ENCODE results near the gene TRIM9. TPM values are rescaled to one million over a fixed set of nuclear protein-coding genes. Genes with fewer than 3 reads are reported as not detected.
"Not testable (repeated sequence)": the region's sequence is repeated elsewhere in the genome, so short reads cannot be mapped to it uniquely, and the experiment has no call there.

The TRIM9 gene
- total RNA-seq, 1 donor from 2014 or later, result 0.92 TPM

DNA sequence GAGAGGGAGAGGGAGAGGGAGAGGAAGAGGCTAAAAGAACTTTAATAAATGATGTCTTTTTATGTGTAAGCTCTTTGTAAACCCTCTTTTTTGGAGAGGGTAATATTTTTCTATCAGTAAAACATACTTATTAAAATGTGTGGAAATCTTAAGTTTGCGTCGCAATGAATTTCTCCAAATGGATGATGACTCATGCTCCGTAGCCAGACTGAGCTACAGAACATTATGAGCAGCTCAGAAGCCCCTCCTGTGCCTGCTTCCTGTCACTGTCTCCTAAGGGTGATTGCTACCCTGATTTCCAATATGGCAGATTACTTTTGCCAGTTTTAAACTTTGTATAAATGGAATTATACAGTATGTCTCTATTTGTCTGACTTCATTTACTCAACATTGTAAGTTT lies 137.6 kb downstream of the TRIM9 start:
- no peak overlapping the region for H3K4me3 ChIP-seq (ENCODE audit: low read depth, low read length)
- DNase-seq (ENCODE audit: low read depth), result no peak
- TF ChIP-seq, protein P1, sequence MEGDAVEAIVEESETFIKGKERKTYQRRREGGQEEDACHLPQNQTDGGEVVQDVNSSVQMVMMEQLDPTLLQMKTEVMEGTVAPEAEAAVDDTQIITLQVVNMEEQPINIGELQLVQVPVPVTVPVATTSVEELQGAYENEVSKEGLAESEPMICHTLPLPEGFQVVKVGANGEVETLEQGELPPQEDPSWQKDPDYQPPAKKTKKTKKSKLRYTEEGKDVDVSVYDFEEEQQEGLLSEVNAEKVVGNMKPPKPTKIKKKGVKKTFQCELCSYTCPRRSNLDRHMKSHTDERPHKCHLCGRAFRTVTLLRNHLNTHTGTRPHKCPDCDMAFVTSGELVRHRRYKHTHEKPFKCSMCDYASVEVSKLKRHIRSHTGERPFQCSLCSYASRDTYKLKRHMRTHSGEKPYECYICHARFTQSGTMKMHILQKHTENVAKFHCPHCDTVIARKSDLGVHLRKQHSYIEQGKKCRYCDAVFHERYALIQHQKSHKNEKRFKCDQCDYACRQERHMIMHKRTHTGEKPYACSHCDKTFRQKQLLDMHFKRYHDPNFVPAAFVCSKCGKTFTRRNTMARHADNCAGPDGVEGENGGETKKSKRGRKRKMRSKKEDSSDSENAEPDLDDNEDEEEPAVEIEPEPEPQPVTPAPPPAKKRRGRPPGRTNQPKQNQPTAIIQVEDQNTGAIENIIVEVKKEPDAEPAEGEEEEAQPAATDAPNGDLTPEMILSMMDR (IDR thresholded peaks at IDR 0.05; ENCODE audit: insufficient read depth, low read length, poor library complexity, severe bottlenecking), result no peak
- H3K36me3 ChIP-seq (ENCODE audit: control insufficient read depth, insufficient read depth, low read length), result no peaks in the 10 kb centered on the region
- no peaks in the 10 kb centered on the region for H3K27me3 ChIP-seq (ENCODE audit: control insufficient read depth, insufficient read depth, low read length)

DNA sequence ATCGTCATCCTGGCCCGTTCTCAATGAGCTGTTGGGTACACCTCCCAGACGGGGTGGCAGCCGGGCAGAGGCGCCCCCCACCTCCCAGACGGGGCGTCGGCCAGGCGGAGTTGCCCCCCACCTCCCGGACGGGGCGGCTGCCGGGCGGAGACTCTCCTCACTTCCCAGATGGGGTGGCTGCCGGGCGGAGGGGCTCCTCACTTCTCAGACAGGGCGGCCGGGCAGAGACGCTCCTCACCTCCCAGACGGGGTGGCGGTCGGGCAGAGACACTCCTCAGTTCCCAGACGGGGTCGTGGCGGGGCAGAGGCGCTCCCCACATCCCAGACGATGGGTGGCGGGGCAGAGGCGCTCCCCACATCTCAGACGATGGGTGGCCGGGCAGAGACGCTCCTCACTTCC lies 138.5 kb downstream of the TRIM9 start:
- DNase-seq (ENCODE audit: low read depth); H3K36me3 ChIP-seq (ENCODE audit: control insufficient read depth, insufficient read depth, low read length); H3K27me3 ChIP-seq (ENCODE audit: control insufficient read depth, insufficient read depth, low read length); H3K4me3 ChIP-seq (ENCODE audit: low read depth, low read length): not testable (repeated sequence)

DNA sequence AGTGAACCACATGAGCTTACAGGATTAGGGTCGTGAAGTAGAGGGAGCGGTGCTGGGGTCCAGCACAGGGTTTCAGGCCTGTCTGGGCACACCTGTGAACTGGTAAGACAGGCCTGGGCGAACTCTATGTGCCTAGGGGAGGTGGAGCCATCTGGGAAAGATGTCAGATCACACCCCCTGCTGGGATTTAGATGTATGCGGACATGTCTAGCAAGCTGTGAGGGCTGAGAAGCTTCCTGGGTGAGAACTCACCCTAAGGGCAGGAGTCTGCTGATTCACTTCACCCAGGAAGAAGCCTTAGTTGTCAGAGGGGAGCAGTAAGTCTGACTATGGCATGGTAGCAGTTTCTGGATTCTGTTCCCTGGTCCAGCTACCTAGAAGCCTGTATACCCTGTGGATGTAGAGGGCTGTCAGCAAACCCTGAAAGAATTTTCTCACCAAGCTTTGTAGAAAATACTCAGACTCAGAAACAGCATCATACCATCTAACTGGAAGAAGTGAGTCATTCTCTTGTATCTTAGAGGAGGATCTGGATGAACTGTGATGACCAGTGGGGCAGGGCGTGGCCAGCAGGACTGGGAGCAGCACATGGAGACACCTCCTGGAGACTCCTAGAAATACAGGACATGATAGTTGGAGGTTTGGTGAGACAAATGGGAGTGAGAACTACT lies 139.4 kb downstream of the TRIM9 start:
- TF ChIP-seq, protein P1 (IDR thresholded peaks at IDR 0.05; ENCODE audit: insufficient read depth, low read length, poor library complexity, severe bottlenecking), result peak; percentile 47
- peak; percentile 91 for DNase-seq (ENCODE audit: low read depth)
- Histone ChIP-seq H3K27me3 (ENCODE audit: control insufficient read depth, insufficient read depth, low read length) (no peaks in the 10 kb centered on the region), H3K36me3 (ENCODE audit: control insufficient read depth, insufficient read depth, low read length) (no peaks in the 10 kb centered on the region), H3K4me3 (ENCODE audit: low read depth, low read length) (no peak overlapping the region)

DNA sequence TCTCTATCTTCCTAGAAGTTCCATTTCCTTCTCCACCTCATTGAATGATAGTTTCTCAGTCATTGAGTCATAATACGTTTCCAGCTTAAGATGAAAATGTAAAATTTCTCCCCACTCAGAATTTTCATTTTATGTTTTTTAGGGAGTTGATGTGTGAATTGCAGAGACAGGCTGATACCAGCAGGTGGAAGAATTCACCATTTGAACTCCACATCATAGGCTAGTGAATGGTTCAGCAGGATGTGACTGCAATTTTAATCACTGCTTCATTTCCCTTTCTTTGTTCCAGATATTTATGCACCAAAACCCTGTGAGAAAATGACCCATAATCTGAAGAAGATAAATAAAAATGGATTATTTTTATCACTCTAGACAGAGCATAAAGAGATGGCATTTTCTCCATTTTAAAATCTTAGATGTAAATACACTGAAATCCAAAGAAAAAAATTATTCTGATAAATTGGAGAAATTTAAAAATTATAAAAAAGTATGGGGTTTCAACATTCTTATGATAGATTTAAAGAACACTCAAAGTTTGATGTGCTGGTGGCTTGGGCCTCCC lies 140.0 kb downstream of the TRIM9 start:
- Histone ChIP-seq H3K4me3 (ENCODE audit: low read depth, low read length) (no peak overlapping the region), H3K27me3 (ENCODE audit: control insufficient read depth, insufficient read depth, low read length) (no peaks in the 10 kb centered on the region), H3K36me3 (ENCODE audit: control insufficient read depth, insufficient read depth, low read length) (no peaks in the 10 kb centered on the region)
- TF ChIP-seq, protein P1 (IDR thresholded peaks at IDR 0.05; ENCODE audit: insufficient read depth, low read length, poor library complexity, severe bottlenecking), result peak; percentile 66
- no peak for DNase-seq (ENCODE audit: low read depth)

DNA sequence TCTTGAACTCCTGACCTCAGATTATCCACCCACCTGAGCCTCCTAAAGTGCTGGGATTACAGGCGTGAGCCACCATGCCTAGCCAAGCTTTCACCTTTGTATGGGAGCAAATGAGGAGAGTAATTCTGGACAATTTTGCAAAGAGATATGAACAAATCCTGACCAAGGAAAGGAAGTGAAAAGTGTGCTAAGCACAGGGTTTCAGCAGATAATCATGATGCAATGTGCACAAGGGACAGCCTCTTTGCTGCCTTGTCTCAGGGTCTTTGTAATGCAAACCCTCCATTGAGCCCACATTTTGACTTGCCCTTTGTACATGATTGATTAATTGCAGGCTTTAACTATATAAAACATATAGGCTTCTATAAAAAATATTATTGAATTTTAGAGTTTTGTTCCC lies 141.4 kb downstream of the TRIM9 start:
- no peak for DNase-seq (ENCODE audit: low read depth)
- TF ChIP-seq, protein P1 (IDR thresholded peaks at IDR 0.05; ENCODE audit: insufficient read depth, low read length, poor library complexity, severe bottlenecking), result no peak
- Histone ChIP-seq H3K36me3 (ENCODE audit: control insufficient read depth, insufficient read depth, low read length) (no peaks in the 10 kb centered on the region), H3K27me3 (ENCODE audit: control insufficient read depth, insufficient read depth, low read length) (no peaks in the 10 kb centered on the region), H3K4me3 (ENCODE audit: low read depth, low read length) (no peak overlapping the region)

DNA sequence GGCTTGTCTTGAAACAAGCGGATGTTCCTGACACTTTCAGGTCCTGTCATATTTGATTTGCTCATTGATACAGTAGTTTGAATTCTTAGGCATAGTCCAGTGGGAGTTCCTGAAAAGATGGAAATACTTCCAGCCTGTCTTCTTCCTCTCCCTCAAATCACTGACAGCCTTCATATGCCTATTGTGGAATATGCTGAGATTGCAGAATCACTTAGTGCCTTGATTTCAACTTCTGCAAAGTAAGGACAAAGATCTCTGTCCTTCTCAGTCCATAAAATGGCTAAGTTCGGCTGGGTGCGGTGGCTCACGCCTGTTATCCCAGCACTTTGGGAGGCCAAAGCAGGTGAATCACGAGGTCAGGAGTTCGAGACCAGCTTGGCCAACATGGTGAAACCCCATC lies 143.9 kb downstream of the TRIM9 start:
- no peaks in the 10 kb centered on the region for H3K36me3 ChIP-seq (ENCODE audit: control insufficient read depth, insufficient read depth, low read length)
- no peaks in the 10 kb centered on the region for H3K27me3 ChIP-seq (ENCODE audit: control insufficient read depth, insufficient read depth, low read length)
- TF ChIP-seq, protein P1 (IDR thresholded peaks at IDR 0.05; ENCODE audit: insufficient read depth, low read length, poor library complexity, severe bottlenecking), result no peak
- no peak overlapping the region for H3K4me3 ChIP-seq (ENCODE audit: low read depth, low read length)
- DNase-seq (ENCODE audit: low read depth), result no peak

All from kidney epithelial cell (primary cell).